Aortic smooth muscle cell (primary cell): ENCODE measurements around the gene SLC15A4. TPM values are rescaled to one million over a fixed set of nuclear protein-coding genes. Genes with fewer than 3 reads are reported as not detected.

Source experiments
- total RNA-seq: library from RNA; depleted of rRNA; stranded (reverse); fragments of >200 nt; gene quantifications from 2 replicates; pipeline ENCODE4 v1.2.3, GENCODE V29; 2014

The SLC15A4 gene
- 47.4 and 50.1 TPM in 2 replicates for total RNA-seq

GRCh38 chr12:128823916-128824839 is at the start of gene SLC15A4:
SLC15A4 (minus strand) TSS chr12:128823958; CDS start chr12:128823943, 15 bp downstream.

GRCh38 chr12:128852885-128853599 is 29.3 kb upstream of the SLC15A4 start, which contains the start of gene GLT1D1:
GLT1D1 (plus strand) TSS chr12:128853478; CDS start chr12:128853582, 104 bp downstream.

Other genes starting within 250 kb of the SLC15A4 start
- gene GLT1D1, start 29.5 kb upstream of the SLC15A4 start, total RNA-seq = not detected in 2 replicates